Stimulated activated CD8-positive, alpha-beta memory T cell treated with anti-CD3 and anti-CD28 coated beads, Interleukin-7, amount 100 ng/mL, for 1 hour (primary cell): ENCODE results near the gene GPRIN1.

Experiments used
- DNase-seq, 2 donors: peaks; one replicate each; pipeline ENCODE4 v3.0.0-alpha.2; 2020; ENCODE audit warnings: low read depth in 2 of 2

GPRIN1 gene

DNA sequence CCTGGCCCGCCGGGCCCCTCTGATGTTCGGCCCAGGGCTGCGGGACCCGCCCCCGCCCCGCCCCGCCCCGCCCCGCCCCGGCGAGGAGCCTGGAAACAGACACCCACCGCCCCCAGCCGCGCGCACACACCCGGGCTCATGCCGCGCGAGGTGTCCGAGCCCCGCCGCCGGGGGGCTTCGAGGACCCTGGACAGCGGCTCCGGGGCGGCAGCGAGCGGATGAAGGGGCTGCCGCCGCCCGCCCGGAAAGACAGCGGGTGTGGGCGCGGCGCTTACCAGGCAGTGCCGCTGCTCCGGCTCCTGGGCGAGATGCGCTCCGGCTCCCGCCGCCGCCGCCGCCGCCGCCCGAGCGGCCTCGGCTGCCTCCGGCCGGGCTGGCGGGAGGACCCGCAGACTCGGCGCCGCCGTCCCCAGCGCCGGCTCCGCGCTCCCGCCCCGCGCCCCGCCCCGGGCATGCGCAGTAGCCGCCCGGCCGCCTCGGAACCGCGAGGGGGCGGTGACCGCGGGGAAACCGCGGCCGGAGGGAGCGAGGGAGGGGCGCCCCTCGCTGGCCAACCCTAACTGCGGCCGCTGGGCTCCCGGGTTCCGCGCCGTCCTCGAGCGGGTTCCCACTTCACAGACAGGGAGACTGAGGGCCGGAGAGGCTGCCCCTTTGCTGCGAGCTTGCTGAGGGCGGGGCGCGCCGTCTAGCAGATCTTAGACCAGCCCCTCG, at the start of gene GPRIN1:
GPRIN1 (minus strand) TSS at position 433 of the 711 bp plus-strand sequence. CDS start 10,322 bp downstream, outside the sequence.
- no peak for DNase-seq

GRCh38 chr5:176659512-176659839, 49.5 kb upstream of the GPRIN1 start:
- DNase-seq: no peak

DNA sequence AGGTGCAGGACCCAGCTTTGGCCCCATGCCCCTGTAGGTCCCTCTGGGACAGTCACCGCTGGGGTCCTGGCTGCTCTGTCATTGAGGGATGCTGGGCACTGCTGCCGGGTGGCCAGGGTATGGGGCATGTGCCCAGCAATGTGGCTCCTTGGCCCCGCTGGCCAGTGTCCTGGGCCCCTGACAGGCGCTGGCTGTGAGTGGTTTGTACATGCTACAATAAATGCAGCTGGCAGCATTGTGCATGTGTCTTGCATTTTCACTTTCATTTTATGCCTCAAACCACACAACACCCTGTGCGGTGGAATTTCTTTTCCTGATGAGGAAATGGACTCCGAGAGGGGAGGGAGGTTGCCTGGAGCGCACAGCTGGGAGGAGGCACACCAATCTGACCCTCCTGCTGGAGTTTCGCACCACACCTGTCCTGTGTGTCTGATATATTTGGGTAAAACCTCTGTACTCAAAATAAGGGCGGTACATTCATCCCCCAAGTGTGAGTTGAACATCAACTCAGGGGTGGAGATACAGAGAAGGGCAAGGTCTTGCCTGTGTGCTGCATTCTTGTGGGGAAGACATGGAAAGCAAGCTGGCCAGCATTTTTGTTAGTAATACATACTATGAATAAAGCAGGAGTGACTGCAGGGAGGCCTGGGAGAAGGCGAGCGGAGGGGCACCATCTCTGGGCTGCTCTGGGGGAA, 49.0 kb upstream of the GPRIN1 start:
- DNase-seq: no peak

DNA sequence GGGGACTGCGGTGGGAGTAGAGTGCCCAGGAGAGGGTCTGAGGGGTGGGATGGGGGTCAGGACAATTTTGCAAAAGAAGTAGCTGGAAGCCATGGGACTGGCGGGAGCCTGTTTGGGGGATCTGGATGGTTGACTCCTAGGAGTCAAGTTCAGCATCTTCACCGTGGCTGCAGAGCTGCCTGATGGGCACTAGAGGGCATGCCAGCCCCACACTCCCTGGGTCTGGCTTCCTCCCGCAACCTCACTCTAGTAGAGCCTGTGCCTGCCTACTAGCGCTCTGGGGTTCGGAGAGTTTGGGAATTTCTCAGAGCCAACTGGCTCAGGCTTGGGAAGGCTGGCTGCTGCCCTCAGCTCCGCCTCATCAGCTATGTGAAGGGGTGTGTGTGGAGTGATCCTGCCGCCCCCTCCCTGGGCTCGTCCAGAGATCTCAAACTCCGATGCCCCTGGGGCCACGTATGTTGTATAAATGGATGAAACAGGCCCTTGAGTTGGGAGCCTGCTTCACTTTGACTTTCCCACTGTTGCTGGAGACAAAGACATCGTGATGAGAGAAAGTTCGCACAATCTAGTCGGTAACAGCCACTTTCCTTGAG, 48.1 kb upstream of the GPRIN1 start:
- DNase-seq: peak; percentile 23 to 35

GRCh38 chr5:176656467-176656990, 46.6 kb upstream of the GPRIN1 start:
- no peak for DNase-seq

- DNase-seq: no peak
Observed at GRCh38 chr5:176654856-176655255, 44.9 kb upstream of the GPRIN1 start.

DNA sequence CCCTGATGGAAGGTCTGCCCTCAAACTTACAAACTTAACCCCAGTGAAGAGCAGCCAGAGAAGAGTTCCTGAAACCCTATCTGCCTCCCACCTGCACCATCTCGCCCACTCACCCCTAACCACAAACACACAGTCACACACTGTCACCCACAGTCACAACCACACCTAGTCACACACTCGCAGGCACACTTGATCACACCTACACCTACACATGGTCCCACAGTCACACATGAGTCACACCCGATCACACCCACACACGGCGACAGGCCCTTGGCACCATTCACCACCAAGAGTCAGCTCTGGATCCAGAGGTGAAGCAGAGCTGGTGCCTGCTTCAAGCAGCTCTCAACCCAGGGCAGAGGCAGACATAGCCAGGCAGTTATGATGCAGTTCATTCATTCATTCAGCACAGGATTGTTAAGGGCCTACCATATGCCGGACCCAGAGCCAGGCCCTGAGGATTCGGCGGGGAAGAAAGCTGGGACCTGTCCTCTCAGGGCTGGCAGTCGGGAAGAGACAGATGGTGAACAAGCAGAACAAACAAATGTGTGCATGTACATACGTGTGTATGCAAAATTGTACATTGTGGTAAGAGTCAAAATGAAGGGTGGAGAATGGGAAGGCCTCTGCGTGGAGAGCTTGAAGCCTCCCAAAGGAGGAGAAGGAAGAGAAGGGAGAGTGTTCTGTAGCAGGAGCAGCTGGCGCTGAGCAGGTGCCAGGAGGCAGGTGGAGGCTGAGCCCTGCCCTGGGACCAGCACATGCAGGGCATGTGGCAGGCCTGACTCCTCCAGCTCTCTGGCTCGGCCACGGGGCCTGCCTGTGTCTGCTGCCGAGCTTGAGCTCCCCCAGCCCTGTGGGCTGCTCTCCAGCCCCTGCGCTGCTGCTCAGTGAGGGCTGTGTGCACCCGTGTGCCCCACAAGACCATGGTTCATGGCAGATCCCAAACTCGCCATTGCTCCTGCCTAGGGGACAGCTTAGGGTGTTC, 43.7 kb upstream of the GPRIN1 start:
- DNase-seq: peak in 1 of 2 donors; percentile 12

DNA sequence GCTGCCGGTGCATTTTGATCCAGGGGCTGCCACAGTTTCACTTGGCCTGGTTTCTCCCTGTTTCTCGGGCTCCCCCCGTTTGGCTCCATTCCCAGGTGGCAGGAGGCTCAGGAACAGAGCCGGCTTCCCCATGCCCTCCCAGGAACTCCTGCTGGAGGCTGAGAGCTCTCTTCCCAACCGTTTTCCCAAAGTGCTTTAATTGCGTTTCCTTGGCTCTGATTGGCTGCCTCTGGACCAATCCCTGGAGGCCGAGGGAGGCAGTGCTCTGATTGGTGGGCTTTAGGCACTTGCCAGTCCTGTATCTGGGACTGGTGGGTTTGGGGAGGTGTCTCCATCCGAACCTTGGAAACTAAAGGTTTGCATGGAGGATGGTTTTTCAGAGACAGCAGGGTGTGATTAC, 42.2 kb upstream of the GPRIN1 start:
- DNase-seq: no peak

- no peak for DNase-seq
Observed at GRCh38 chr5:176651472-176651980, 41.6 kb upstream of the GPRIN1 start.

GRCh38 chr5:176650354-176650884, 40.5 kb upstream of the GPRIN1 start:
- no peak for DNase-seq

DNA sequence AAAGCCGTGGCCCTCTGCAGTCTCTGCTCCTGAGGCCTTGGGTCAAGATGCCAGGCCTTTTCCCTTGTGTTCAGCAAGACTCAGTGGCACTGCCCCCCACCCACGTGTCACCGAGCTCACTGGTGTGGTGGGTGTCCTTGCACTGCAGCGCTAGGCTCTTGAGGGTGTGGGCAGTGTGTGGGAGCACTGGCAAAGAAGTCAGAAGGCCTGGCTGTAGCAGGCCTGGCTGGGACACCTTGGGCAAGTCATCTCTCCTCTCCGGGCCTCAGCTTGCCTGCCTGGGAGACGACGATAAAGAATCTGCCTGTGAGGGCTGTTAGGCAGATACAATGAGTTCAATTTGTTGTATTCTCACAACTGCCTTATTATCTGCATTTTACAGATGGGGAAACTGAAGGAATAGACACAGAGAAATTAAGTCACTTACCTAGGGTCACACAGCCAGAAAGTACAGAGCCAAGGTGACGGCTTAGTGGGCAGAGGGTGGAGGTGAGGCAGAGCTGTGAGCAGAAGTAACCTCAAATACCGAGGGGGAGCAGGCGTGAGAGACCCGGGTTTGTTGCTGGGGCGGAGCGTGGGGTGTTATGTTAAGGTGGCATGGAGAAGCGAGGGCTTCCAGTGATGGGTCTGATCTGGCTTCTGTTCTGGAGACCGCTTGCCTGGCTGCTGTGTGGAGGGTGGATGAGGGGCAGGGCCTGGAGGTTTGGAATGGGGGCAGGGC, 38.7 kb upstream of the GPRIN1 start:
- no peak for DNase-seq

DNA sequence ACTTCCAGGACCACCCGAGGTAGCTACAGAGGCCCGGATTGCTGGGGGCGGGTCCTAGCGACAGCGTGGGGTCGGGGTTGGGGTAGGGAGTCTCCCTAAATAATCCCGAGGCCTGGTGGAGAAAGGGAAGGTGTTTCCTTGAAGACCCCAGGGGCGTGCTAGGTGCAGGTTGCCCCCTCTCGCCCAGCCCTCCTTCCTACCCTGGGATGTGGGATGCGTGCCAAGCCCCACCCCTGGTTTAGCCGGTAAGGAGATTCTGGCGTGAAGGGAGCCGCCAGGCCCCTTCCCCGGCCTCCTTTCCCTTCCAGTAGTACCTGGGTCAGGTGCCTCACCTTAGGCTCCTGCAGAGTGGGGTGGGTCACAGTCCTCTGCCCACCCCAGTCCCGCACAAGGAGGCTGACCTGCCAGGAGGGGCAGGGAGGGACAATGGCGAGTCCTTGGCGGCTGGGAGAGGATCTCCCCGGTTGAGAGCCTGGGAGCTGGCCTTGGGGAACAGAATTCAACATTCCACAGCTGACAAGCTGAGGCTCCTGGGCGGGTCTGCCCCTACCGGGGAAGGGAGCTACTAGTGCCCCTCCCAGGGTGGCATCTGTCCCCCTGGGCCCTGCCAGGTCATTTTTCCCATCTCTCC, 38.0 kb upstream of the GPRIN1 start:
- no peak for DNase-seq

DNA sequence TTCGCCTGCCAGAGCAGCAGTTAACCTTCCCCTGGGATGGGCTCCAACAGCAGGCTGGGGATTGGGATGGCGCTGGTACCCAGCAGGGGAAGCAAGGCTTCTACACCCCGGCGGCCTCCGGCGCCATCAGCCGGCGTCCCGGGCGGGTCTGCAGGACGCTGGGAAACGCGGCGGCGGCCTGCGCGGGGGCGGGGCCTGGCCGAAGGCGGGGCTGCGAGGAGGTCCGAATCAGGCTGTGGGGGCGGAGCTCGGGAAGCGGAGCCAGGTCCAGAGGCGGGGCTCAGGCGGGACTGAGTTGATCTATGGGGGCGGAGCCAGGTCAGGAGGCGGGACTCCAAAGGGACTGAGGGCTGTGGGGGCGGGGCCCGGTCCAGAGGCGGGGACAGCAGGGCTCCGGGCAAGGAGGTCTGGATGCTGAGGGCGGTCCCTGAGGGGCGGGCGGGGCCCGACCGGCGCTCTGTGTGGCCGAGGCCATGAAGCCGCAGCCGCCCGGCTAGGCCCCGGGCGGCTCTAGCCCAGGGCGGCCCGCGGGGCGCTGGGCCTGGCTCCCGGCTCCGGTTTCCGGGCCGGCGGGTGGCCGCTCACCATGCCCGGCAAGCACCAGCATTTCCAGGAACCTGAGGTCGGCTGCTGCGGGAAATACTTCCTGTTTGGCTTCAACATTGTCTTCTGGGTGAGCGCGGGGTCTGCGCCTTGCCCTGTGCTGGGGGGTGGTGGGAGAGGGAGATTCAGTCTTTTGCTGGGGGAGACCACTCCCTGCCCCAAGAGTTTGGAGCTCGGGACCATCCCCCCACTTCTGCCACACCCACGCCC, 37.3 kb upstream of the GPRIN1 start, which contains the start of gene TSPAN17:
TSPAN17 (plus strand) TSS at position 455 of the 813 bp plus-strand sequence; CDS start at position 587, 132 bp downstream.
- peak; percentile 93 to 97 for DNase-seq

GRCh38 chr5:176646707-176647029, 36.7 kb upstream of the GPRIN1 start:
- DNase-seq: no peak

DNA sequence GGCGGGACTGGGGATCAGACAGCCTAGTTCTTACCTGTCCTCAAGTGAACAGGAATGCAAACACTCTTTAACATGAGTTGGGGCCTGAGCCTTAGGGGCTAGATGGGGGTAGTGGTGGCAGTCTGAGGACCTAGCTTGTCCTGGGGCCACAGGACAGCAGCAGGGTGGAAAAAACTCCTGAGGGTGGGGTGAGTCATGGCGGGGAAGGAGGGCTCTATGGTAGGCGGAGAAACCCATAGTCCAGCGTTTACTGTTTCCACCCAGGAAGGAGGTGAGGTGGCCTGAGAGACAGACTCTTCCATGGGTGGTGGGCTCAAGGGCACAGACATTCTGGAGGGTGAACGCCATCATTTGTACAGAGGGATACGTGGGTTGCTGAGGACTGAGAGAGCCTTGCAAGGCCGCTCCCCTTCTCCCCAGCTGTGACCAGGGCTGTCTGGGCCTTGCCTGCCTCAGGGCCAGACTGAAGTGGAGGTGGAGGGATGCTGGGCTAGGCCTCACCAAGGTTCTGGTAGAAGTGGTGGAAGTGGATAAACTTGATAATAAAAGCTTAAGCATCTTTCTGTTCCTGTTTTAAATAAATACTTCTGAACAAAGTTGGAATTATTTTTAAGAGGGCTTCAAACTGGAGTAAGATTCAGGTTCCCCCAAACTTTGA, 36.2 kb upstream of the GPRIN1 start:
- DNase-seq: no peak

GRCh38 chr5:176644878-176645670, 35.1 kb upstream of the GPRIN1 start:
- DNase-seq: no peak

GRCh38 chr5:176644294-176644693, 34.3 kb upstream of the GPRIN1 start:
- DNase-seq: no peak
